COLO829 (cell line): Measurements from ENCODE around the gene HDAC9.
A peak's percentile ranks its signal among the peaks of the same experiment; 100 is the strongest.
"Not testable (repeated sequence)": the region's sequence is repeated elsewhere in the genome, so short reads cannot be mapped to it uniquely, and the experiment has no call there.

Experiments
- DNase-seq: peaks from one replicate; pipeline ENCODE4 v3.0.0; 2012; ENCODE audit warnings: low spot score

The HDAC9 gene

GRCh38 chr7:18900803-18901202 is 405.3 kb downstream of the HDAC9 start:
- DNase-seq, result no peak

GRCh38 chr7:18901351-18901750 is 405.8 kb downstream of the HDAC9 start:
- DNase-seq, result no peak

- no peak for DNase-seq
Measured at GRCh38 chr7:18901982-18902421, 406.5 kb downstream of the HDAC9 start.

- DNase-seq, result no peak
Measured at GRCh38 chr7:18902892-18903291, 407.3 kb downstream of the HDAC9 start.

GRCh38 chr7:18903695-18904094 is 408.1 kb downstream of the HDAC9 start:
- DNase-seq, result no peak

- no peak for DNase-seq
Measured at GRCh38 chr7:18905316-18905943, 409.9 kb downstream of the HDAC9 start.

- DNase-seq, result no peak
Measured at GRCh38 chr7:18906901-18907300, 411.4 kb downstream of the HDAC9 start.

- DNase-seq, result no peak
Measured at GRCh38 chr7:18913106-18913505, 417.6 kb downstream of the HDAC9 start.

GRCh38 chr7:18916826-18917225 is 421.3 kb downstream of the HDAC9 start:
- DNase-seq, result no peak

GRCh38 chr7:18927134-18927533 is 431.6 kb downstream of the HDAC9 start:
- no peak for DNase-seq

GRCh38 chr7:18936265-18936664 is 440.7 kb downstream of the HDAC9 start:
- DNase-seq, result no peak

- no peak for DNase-seq
Measured at GRCh38 chr7:18939771-18940592, 444.4 kb downstream of the HDAC9 start.

GRCh38 chr7:18940593-18941134 is 445.1 kb downstream of the HDAC9 start:
- no peak for DNase-seq

GRCh38 chr7:18941207-18941606 is 445.7 kb downstream of the HDAC9 start:
- DNase-seq, result no peak

- DNase-seq, result no peak
Measured at GRCh38 chr7:18948521-18948920, 453.0 kb downstream of the HDAC9 start.

- peak; percentile 55 for DNase-seq
Measured at GRCh38 chr7:18952846-18953245, 457.3 kb downstream of the HDAC9 start.

GRCh38 chr7:18958627-18959026 is 463.1 kb downstream of the HDAC9 start:
- DNase-seq, result no peak

- DNase-seq, result no peak
Measured at GRCh38 chr7:18960725-18961124, 465.2 kb downstream of the HDAC9 start.

- DNase-seq, result no peak
Measured at GRCh38 chr7:18962031-18962430, 466.5 kb downstream of the HDAC9 start.

- no peak for DNase-seq
Measured at GRCh38 chr7:18965657-18966056, 470.1 kb downstream of the HDAC9 start.

- DNase-seq, result not testable (repeated sequence)
Measured at GRCh38 chr7:18967755-18968154, 472.2 kb downstream of the HDAC9 start.

GRCh38 chr7:18971839-18972238 is 476.3 kb downstream of the HDAC9 start:
- no peak for DNase-seq

GRCh38 chr7:18974803-18975202 is 479.3 kb downstream of the HDAC9 start:
- peak; percentile 77 for DNase-seq
